Hepatocyte (in vitro differentiated cells): Measurements from ENCODE around the gene VPS26C. TPM values are rescaled to one million over a fixed set of nuclear protein-coding genes. Genes with fewer than 3 reads are reported as not detected.

ENCODE experiments used
- DNase-seq: peaks from one replicate; pipeline ENCODE4 v3.0.0-alpha.2; 2016; ENCODE audit warnings: low spot score
- H2AFZ ChIP-seq: fragments of 200-600 bp; sonication (generic); 2 replicates; pipeline ENCODE4 v1.6.0; 2016; ENCODE audit warnings: antibody characterized with exemption, mild to moderate bottlenecking
- H3K27ac ChIP-seq: fragments of 200-600 bp; sonication (generic); 2 replicates; pipeline ENCODE4 v1.5.1; 2016; ENCODE audit warnings: mild to moderate bottlenecking
- H3K27me3 ChIP-seq: fragments of 200-600 bp; sonication (generic); 2 replicates; pipeline ENCODE4 v1.6.1; 2016
- H3K36me3 ChIP-seq: fragments of 200-600 bp; sonication (generic); replicated peaks from 2 replicates; pipeline ENCODE4 v1.5.1; 2016; ENCODE audit warnings: low read depth; ENCODE audit not compliant: insufficient read depth
- H3K4me1 ChIP-seq: fragments of 200-600 bp; sonication (generic); 2 replicates; pipeline ENCODE4 v1.5.1; 2016; ENCODE audit warnings: mild to moderate bottlenecking, moderate library complexity; ENCODE audit not compliant: insufficient read depth
- H3K4me2 ChIP-seq: fragments of 200-600 bp; sonication (generic); 2 replicates; pipeline ENCODE4 v1.6.0; 2016
- H3K4me3 ChIP-seq: fragments of 200-600 bp; sonication (generic); 2 replicates; pipeline ENCODE4 v1.5.1; 2016; ENCODE audit warnings: mild to moderate bottlenecking
- H3K79me2 ChIP-seq: fragments of 200-600 bp; sonication (generic); 2 replicates; pipeline ENCODE4 v1.6.0; 2017; ENCODE audit warnings: mild to moderate bottlenecking
- H3K9me2 ChIP-seq: fragments of 200-600 bp; sonication (generic); replicated peaks from 2 replicates; pipeline ENCODE4 v1.6.0; 2017; ENCODE audit warnings: mild to moderate bottlenecking; ENCODE audit not compliant: insufficient read depth
- H3K9me3 ChIP-seq: fragments of 200-600 bp; sonication (generic); 2 replicates; pipeline ENCODE4 v1.5.1; 2016; ENCODE audit warnings: low read depth, mild to moderate bottlenecking
- H4K20me1 ChIP-seq: fragments of 200-600 bp; sonication (generic); 2 replicates; pipeline ENCODE4 v1.6.0; 2016; ENCODE audit warnings: mild to moderate bottlenecking; ENCODE audit not compliant: insufficient read depth, poor library complexity, severe bottlenecking
- EZH2 ChIP-seq: fragments of 200-600 bp; sonication (generic); IDR thresholded peaks from 2 replicates; pipeline ENCODE4 v1.6.1; 2016; ENCODE audit warnings: antibody characterized with exemption, mild to moderate bottlenecking, borderline replicate concordance
- EZH2phosphoT487 ChIP-seq: fragments of 200-600 bp; sonication (generic); IDR thresholded peaks from one replicate; pipeline ENCODE4 v1.6.1; 2018; ENCODE audit warnings: antibody characterized with exemption, mild to moderate bottlenecking, low read depth, moderate library complexity; ENCODE audit not compliant: unreplicated experiment, severe bottlenecking
- WGBS: methylation state at CpG from one replicate; pipeline ENCODE4 v1.1.6; 2016; ENCODE audit warnings: low lambda C conversion rate; ENCODE audit errors: missing lambda C conversion rate; 5-methylcytosine and 5-hydroxymethylcytosine counted together
- polyA plus RNA-seq: library from polyadenylated mRNA; unstranded; fragments of >200 nt; fragmentation: Nextera tagmentation; extraction: Ambion mirVana; gene quantifications from 2 replicates; pipeline ENCODE4 v1.2.1, GENCODE V29; 2016
- total RNA-seq: library from RNA; depleted of rRNA; stranded (reverse); fragments of >200 nt; gene quantifications from 2 replicates; pipeline ENCODE4 v1.2.3, GENCODE V29; 2014
- TF ChIP-seq, protein P1 (sequence below): fragments of 200-600 bp; sonication (generic); IDR thresholded peaks from 2 replicates; pipeline ENCODE4 v1.5.1; 2016; ENCODE audit warnings: antibody characterized with exemption, mild to moderate bottlenecking; ENCODE audit not compliant: poor library complexity

The VPS26C gene
- total and polyA plus RNA-seq, 2 experiments from 2014 or later = 43.7 to 74.5 TPM

DNA sequence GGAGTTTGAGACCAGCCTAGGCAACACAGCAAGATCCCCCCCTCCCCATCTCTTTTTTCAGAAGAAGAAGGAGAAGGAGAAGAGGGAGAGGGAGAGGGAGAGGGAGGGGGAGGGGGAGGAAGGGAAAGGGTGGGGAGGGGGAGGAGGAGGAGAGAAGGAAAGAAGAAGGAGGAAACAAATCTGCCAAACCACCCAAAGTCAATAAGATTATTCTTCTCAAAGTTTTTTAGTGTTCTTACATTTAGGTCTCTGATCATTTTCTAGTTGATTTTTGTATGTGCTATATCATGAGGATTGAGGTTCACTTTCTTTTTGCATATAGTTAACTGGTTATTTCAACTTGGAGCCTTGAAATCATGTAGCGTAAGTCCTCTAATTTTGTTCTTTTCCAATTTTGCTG is 56.3 kb downstream of the VPS26C start:
- no peaks in the 10 kb centered on the region for H3K36me3 ChIP-seq
- H4K20me1 ChIP-seq = no peaks in the 10 kb centered on the region
- H3K27ac ChIP-seq = no peak overlapping the region
- H3K4me1 ChIP-seq = no peaks in the 10 kb centered on the region
- H3K79me2 ChIP-seq = no peaks in the 10 kb centered on the region
- no peaks in the 10 kb centered on the region for H3K9me3 ChIP-seq
- no peaks in the 10 kb centered on the region for H3K27me3 ChIP-seq
- H3K4me3 ChIP-seq = no peak overlapping the region
- no peaks in the 10 kb centered on the region for H3K9me2 ChIP-seq
- H3K4me2 ChIP-seq = no peak overlapping the region
- TF ChIP-seq EZH2 (no peak), EZH2phosphoT487 (no peak)
- TF ChIP-seq, protein P1, sequence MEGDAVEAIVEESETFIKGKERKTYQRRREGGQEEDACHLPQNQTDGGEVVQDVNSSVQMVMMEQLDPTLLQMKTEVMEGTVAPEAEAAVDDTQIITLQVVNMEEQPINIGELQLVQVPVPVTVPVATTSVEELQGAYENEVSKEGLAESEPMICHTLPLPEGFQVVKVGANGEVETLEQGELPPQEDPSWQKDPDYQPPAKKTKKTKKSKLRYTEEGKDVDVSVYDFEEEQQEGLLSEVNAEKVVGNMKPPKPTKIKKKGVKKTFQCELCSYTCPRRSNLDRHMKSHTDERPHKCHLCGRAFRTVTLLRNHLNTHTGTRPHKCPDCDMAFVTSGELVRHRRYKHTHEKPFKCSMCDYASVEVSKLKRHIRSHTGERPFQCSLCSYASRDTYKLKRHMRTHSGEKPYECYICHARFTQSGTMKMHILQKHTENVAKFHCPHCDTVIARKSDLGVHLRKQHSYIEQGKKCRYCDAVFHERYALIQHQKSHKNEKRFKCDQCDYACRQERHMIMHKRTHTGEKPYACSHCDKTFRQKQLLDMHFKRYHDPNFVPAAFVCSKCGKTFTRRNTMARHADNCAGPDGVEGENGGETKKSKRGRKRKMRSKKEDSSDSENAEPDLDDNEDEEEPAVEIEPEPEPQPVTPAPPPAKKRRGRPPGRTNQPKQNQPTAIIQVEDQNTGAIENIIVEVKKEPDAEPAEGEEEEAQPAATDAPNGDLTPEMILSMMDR = no peak
- 96% methylated on average over 1 of the region's 1 CpG for WGBS
- DNase-seq = no peak
- no peak overlapping the region for H2AFZ ChIP-seq

DNA sequence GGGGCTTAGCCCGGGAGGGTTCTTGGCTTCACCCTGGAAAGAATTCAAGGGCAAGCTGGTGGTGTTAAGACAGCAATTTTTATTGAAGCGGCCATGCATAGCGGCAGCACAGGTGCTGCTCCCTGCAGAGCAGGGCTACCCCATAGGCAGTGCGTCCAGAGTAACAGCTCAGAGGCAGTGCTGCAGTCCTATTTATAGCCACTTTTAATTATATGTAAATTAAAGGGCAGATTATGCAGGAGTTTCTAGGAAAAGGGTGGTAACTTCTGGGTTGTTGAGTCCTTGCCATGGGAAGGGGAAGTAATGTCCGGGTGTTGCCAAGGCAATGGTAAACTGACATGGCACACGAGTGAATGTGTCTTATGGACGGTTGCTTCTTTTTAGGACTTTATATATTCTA is 57.0 kb downstream of the VPS26C start:
- no peaks in the 10 kb centered on the region for H4K20me1 ChIP-seq
- no peaks in the 10 kb centered on the region for H3K9me3 ChIP-seq
- no peak overlapping the region for H3K27ac ChIP-seq
- H3K4me2 ChIP-seq = no peak overlapping the region
- no peak for DNase-seq
- WGBS = 97% methylated on average over 7 of the region's 7 CpGs
- no peak overlapping the region for H2AFZ ChIP-seq
- H3K27me3 ChIP-seq = no peaks in the 10 kb centered on the region
- no peaks in the 10 kb centered on the region for H3K79me2 ChIP-seq
- H3K36me3 ChIP-seq = no peaks in the 10 kb centered on the region
- TF ChIP-seq EZH2phosphoT487 (no peak), EZH2 (no peak)
- TF ChIP-seq, protein P1 = no peak
- H3K9me2 ChIP-seq = no peaks in the 10 kb centered on the region
- H3K4me3 ChIP-seq = no peak overlapping the region
- no peaks in the 10 kb centered on the region for H3K4me1 ChIP-seq

DNA sequence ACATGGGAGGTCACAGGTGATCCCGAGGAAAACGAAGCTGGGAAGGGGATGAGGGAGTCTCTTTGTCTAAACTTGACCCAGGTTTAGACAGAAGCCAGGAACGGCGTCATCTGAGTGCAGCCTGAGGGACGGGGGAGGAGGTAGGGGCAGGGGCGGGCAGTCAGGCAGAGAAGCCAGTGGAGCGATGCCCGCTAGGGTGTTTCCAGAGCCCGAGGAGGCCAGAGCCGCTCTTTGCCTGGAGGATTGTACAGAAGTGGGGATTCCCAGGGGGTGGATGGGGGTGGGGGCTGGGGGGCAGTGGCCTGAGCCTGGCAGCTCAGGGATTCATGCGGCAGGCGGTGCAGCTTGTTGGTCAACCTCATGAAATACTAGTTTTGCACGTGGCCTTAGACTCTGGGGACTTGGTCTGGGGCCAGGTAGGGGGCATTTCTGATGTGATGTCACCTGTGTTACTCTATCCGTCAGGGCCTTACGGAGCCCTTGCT is 58.4 kb downstream of the VPS26C start:
- TF ChIP-seq EZH2 (no peak), EZH2phosphoT487 (no peak)
- TF ChIP-seq, protein P1 = no peak
- WGBS = 90% methylated on average over 9 of the region's 15 CpGs
- no peaks in the 10 kb centered on the region for H3K9me3 ChIP-seq
- no peaks in the 10 kb centered on the region for H3K4me1 ChIP-seq
- H3K79me2 ChIP-seq = no peaks in the 10 kb centered on the region
- no peak overlapping the region for H3K27ac ChIP-seq
- no peak overlapping the region for H3K4me2 ChIP-seq
- no peak overlapping the region for H3K4me3 ChIP-seq
- H3K36me3 ChIP-seq = no peaks in the 10 kb centered on the region
- H2AFZ ChIP-seq = no peak overlapping the region
- no peaks in the 10 kb centered on the region for H3K9me2 ChIP-seq
- no peaks in the 10 kb centered on the region for H3K27me3 ChIP-seq
- no peaks in the 10 kb centered on the region for H4K20me1 ChIP-seq
- no peak for DNase-seq
